Activated CD8-positive, alpha-beta memory T cell treated with anti-CD3 and anti-CD28 coated beads, Interleukin-2, amount 50 U/mL, for 1 hour (primary cell): Measurements from ENCODE around the gene SCD5.

Experiments
- DNase-seq: peaks from one replicate; pipeline ENCODE4 v3.0.0-alpha.2; 2020; ENCODE audit errors: extremely low read depth

Gene SCD5

DNA sequence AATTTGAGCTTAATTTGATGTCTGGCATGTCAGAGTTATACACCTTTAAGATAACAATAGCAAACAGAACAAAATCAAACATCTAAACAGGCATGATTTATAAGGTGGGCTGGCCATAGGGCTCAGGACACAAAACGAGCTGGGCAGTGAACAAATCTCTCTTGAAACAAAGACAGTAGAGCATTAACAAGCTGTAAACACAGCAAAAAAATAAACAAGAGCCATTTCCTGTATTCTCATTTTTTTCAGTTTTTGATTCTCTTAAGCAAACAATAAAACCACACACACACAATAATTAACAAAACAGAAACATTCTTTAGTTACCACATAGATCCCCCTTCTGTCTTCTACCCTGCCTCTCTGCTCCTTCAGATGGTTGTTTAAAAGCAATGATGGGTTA, 168.5 kb downstream of the SCD5 start:
- DNase-seq, result no peak

- DNase-seq, result no peak
Observed at GRCh38 chr4:82629238-82630000, 169.2 kb downstream of the SCD5 start.

DNA sequence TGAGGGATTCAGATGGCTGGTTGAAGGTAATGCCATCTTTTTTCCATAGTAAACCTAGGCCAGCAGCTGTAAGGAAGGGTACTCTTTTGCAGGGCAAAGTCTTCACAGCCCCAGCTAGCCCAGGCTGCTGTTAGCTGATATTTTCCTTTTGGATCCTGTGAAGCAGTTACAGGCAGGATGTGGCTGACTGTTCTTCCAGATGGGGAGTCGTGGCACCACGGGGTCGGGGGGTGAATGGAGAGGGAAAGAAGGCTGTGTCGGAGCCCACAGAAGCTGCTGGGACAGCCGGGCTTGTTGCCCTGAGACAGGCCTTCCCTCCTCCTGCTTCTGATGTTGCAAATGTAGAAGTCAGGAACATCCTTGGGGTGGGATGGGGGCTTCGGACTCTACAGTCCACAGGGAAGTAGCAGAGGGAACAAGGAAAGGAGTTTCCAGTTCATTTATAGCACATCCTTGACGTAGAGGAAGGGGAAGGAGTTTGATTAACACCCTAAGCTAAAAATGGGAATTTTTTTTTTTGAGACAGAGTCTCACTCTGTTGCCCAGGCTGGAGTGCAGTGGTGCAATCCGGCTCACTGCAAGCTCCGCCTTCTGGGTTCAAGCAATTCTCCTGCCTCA, 172.2 kb downstream of the SCD5 start:
- no peak for DNase-seq

DNA sequence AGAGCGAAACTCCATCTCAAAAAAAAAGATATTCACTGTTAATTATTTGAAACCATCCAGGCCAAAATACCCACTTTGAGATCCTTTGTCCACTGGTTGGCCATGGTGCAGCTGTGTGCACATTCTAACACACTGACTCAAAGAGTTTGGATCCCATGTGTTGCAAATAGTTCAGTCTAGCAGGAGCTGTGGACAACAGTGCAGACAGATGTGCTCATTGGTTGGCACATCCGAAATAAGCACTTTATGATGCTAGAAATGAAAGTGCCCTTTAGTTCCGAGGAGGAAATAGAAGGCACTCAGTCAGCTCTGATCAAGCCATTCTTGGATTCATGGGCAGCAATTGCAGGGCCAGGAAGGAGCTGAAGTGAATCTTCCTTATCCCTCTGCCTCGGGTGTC, 173.8 kb downstream of the SCD5 start:
- DNase-seq, result no peak

DNA sequence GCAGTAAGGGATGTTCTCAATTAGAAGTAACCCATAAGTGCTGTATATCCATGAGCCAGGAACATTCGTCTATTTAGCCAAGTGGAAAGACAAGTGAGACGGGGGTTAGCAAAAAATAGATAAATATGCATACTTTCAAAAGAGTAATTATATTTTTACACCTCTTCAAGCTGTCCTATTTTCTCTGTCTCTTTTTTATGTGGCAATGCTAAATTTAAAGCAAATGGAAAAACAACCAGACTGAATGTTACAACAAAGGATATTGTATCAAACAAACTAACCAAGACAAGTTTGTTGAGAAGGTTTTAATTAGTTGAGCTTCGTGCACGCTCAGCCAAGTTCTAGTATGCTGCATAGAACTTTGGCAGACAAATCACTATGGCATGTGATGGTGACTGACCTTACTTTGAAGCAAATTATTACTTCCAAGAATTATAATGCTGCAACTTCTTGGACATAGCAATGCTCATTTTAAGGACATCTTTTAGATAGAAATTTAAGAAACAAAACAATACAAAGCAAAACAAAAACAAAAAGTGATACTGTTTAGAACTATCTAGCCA, 175.4 kb downstream of the SCD5 start:
- no peak for DNase-seq

- no peak for DNase-seq
Observed at GRCh38 chr4:82621251-82621650, 177.3 kb downstream of the SCD5 start.

GRCh38 chr4:82620126-82620735, 178.4 kb downstream of the SCD5 start:
- no peak for DNase-seq

- DNase-seq, result no peak
Observed at GRCh38 chr4:82618103-82618720, 180.4 kb downstream of the SCD5 start.

DNA sequence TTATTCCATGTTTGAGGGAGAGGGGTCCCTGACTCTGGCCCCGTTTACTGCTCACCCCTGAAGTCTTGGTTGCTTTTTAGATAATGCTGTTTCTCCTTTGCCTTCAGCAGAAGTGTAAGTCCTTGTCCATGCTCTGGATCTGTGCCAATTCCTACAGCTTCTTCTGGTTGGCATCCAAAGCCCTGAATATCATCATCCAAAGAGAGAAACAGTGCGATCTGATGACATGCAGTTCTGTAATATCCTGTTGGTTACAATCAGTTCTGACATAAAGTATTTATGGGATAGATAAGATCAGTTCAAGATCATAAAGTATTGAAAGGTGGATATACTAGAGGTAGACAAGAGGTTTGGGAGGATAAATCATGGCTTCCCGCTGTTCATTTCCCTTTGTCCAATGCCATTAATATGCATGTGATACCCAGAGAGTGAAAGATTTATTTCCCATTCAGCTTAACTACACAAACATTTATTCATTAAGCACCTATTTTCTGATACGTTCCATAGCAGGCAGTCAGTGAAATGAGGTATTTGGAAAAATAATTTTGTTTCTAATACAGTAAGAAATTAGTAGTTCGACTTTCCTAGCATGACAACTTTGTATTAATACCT, 183.7 kb downstream of the SCD5 start:
- no peak for DNase-seq

GRCh38 chr4:82613121-82613520, 185.5 kb downstream of the SCD5 start:
- DNase-seq, result no peak

- DNase-seq, result no peak
Observed at GRCh38 chr4:82611982-82612381, 186.6 kb downstream of the SCD5 start.

GRCh38 chr4:82611527-82611926, 187.1 kb downstream of the SCD5 start:
- no peak for DNase-seq

GRCh38 chr4:82610041-82610440, 188.6 kb downstream of the SCD5 start:
- DNase-seq, result no peak

- no peak for DNase-seq
Observed at GRCh38 chr4:82606622-82607021, 192.0 kb downstream of the SCD5 start.

DNA sequence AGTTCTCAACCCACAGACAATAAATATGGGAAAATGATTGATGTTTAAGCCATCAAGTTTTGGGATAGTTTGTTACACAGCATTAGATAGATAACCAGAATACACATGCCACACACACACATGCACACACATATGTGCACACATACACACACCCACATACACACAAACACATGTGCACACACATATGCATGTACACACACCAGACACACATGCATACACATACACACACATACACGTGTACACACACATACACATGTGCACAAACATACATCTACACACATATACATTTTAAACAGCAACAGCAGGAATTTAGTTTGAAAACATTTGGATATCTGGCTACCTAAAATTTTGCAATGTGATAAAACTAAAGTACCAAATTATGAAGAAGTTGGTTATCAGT, 194.1 kb downstream of the SCD5 start:
- no peak for DNase-seq

GRCh38 chr4:82601242-82602015, 197.2 kb downstream of the SCD5 start:
- no peak for DNase-seq

DNA sequence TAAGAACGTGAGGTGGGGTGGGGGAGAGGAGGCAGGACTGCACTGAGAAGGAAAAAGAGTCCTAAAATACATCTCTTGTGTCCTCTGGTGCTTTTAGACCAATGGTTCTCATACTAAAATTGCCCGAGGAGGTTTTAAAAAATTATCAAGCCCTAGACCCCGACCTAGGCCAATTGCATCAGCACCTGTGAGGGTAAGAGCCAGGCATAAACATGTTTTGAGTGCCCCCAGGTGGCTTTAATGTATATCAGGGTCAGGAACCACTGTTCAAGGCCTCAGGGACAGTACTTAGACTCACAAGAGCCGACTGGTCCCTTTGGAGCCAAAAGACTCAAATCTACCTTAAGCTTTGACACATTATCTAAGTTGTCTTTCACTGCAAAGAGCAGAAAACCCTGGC, 199.3 kb downstream of the SCD5 start:
- no peak for DNase-seq

DNA sequence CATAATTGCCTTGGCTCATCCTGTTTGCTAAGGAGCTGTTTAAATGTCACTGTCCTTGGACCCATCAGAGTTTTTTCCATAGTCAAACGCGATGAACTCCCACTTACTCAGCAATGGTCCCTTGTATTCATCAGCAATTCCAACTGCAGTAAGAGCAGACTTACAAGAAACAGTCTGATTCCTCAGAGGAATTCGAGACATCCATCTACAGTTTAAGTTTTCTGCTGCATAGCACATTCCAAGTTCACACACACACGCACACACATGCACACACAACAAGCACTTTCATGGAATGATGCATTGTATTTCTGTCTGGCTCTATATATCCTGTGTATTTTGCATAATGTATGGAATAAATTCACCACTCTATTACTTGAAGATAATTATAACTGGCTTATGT, 204.1 kb downstream of the SCD5 start:
- no peak for DNase-seq

DNA sequence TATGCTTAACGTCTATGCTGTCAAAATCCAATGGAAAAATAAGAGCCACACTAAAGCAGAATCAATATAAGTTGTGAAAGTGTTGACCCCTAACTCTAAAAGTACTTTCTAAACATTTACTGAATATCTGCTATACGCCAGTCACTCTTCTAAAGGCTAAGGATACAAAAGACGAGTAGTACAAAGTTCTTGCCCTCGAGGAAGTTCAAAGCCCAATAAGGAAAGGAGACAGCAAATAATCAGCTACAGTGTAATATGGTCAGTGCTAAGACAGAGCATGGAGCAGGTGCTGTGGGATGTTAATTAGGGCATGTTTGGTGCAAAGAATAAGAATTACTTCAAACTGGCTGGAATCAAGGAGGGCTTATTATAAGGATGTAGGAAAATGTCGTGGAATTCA, 205.2 kb downstream of the SCD5 start:
- no peak for DNase-seq

DNA sequence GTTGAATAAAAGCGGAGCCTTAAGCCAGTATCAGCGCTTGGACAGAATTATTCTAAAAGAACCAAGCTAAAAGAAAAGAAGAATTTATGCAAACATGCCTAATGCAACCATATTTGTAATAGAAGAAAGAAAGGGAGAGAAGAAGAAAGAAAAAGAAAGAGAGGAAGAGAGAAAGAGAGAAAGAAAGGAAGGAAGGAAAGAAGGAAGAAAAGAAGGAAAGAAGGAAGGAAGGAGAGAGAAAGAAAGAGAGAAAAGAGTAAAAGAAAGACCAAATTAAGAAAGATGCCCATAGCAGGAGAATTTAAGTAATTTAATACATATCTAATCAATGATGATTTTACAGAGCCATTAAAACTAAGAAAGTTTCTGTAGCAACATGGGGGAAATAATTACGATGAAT, 206.0 kb downstream of the SCD5 start:
- no peak for DNase-seq

DNA sequence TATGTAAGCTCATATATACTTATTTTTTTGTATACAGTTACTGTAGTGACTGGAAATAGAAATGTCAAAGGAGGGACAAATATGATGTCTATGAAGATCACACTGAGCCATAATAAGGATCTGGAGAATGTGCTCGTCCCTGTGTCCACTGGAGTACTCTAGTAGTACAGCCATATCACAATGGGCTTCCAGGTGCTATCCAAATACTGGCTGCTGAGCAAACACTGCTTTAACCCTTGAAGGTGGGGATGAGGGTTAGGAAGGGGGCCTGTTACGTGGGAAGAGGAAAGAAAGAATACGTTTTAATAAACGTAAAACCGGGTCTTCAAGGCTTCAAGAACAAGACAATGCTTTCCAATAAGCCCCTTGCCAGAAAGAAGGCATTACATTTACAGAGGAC, 207.0 kb downstream of the SCD5 start:
- DNase-seq, result no peak
